T-helper 17 cell (primary cell): Measurements from ENCODE around the gene C1QTNF12. TPM values are rescaled to one million over a fixed set of nuclear protein-coding genes. Genes with fewer than 3 reads are reported as not detected.

Experiments
- ATAC-seq: fragments of 150-1000 bp; cut with Tn5 transposase; 2 replicates; pipeline ENCODE4 v1.10.0; 2021; ENCODE audit warnings: mild to moderate bottlenecking, moderate library complexity
- DNase-seq, 3 donors: peaks; one replicate each; pipeline versions ENCODE4 v3.0.0 to v3.0.0-alpha.2; 2020 to 2021
- H3K9me3 ChIP-seq: one replicate; pipeline ENCODE4 v1.7.0; 2013; ENCODE audit warnings: low read length, mild to moderate bottlenecking; ENCODE audit not compliant: control insufficient read depth, poor library complexity, severe bottlenecking
- H3K27ac Mint-ChIP-seq: one replicate; pipeline ENCODE4 v1.8.0; 2022; ENCODE audit warnings: mild to moderate bottlenecking, moderate library complexity, mixed read lengths
- H3K27me3 Mint-ChIP-seq: one replicate; pipeline ENCODE4 v1.8.0; 2022; ENCODE audit warnings: mixed read lengths
- H3K36me3 Mint-ChIP-seq: one replicate; pipeline ENCODE4 v1.8.0; 2022; ENCODE audit warnings: low read depth, mixed read lengths
- H3K4me1 Mint-ChIP-seq: one replicate; pipeline ENCODE4 v1.8.0; 2022; ENCODE audit warnings: mild to moderate bottlenecking, mixed read lengths
- H3K4me3 Mint-ChIP-seq: one replicate; pipeline ENCODE4 v1.8.0; 2022; ENCODE audit warnings: mild to moderate bottlenecking, moderate library complexity, mixed read lengths
- total RNA-seq, 4 donors: library from RNA in 2 of 4; stranded (reverse) in 2 of 4; gene quantifications; one replicate each; pipeline ENCODE4 v1.2.3 and lab custom pipeline; 2022 to 2026

The C1QTNF12 gene
- total RNA-seq, 2 donors from 2014 or later: 0.91 to 2.0 TPM

DNA sequence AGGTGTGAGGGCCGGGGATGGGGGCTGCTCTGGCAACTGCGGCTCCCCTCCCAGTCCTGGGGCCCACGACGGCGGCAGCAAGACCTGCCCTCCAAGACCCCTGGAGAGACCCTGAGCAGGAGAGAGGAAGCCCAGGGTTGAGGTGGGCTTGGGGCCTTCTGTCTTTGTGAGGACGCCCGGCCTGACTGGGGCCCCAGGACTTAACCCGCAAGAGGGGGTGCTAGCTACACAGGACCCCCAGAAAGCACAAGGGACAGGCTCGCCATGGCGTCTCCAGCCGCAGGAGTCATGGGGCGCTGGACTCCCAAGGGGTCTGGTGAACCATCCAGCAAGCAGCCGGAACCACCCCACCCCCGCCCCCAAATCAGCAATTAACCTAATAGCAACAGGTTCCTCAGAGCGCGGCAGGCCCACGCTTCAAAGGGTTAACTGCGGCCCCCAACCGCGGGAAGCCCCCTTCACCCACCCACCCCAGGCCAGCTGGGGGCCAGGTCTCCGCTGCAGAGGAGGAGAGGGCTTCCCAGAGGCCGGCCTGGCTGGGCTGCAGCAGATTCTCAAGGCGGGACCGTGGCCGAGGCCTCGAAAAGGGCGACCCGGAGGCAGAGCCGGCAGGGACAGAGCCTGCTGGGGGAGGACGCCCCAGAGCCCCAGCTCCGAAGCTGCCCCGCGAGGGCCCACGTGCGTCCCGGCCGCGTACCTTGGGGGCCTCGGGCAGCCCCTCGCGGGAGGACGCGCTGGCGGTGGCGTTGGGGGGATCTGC is 525 bp downstream of the C1QTNF12 start:
- H3K9me3 ChIP-seq: no peaks in the 10 kb centered on the region
- DNase-seq (no peak), ATAC-seq (no peak)
- H3K27me3 Mint-ChIP-seq: no peaks in the 10 kb centered on the region
- no peaks in the 10 kb centered on the region for H3K36me3 Mint-ChIP-seq
- H3K4me3 Mint-ChIP-seq: no peak overlapping the region
- peaks cover 3% of the 10 kb centered on the region for H3K4me1 Mint-ChIP-seq
- no peak overlapping the region for H3K27ac Mint-ChIP-seq

DNA sequence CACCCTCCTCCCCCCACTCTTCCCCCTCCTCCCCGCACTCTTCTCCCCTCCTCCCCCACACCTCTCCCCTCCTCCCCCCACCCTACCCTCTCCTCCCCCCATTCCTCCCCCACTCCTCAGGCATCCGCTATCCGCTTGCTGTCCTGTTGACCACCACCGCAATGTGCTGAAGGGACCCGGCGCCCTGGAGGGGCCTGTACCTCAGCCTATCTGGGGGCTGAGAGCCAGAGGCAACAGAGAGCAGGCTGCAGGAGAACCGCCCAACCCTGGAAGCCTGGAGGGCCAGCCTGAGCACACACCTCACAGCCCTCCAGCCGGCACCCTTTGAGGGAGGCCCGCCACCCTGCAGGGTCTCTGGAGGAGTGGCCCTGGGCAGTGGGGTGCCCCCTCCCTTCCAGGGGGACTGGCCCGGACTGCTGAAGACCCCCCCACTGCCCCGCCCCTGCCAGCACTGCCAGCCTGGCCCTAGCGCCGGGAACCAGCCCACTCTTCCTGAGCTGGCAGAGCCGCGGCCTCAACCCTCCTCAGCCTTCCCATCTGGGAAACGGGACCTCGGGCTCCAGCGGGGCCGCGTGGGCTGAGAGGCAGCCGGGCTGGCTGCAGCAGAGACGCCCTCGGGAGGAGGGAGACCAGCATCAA is 1.2 kb downstream of the C1QTNF12 start:
- H3K27me3 Mint-ChIP-seq: no peaks in the 10 kb centered on the region

GRCh38 chr1:1244192-1244811 is 2.2 kb downstream of the C1QTNF12 start:
- H3K27ac Mint-ChIP-seq: no peak overlapping the region
- no peak for ATAC-seq
- no peaks in the 10 kb centered on the region for H3K27me3 Mint-ChIP-seq

More for the DNA sequence above, 1.2 kb downstream of the C1QTNF12 start:
- Mint-ChIP-seq H3K4me1 (no peaks in the 10 kb centered on the region), H3K27ac (no peak overlapping the region), H3K36me3 (no peaks in the 10 kb centered on the region), H3K4me3 (no peak overlapping the region)
- no peak for ATAC-seq
- no peak for DNase-seq
- no peaks in the 10 kb centered on the region for H3K9me3 ChIP-seq

DNA sequence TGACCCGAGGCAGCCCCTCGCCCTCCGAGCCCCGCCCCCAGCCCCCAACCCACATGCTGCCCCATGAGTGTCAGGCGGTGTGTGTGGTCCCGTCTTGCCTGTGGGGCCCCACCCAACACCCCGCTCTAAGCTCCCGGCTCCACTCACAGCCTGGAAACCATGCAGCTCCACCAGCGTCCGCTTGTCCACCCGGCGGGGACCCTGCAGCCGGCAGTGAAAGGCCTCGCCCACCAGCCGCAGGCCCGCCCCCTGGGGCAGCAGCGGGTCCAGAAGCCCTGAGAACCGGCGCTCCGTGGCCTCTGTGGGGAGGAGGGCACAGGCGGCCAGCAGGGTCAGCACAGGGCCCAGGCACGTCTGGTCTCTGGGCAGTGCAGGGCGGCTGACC is 2.7 kb downstream of the C1QTNF12 start:
- Mint-ChIP-seq H3K36me3 (no peaks in the 10 kb centered on the region), H3K27me3 (no peaks in the 10 kb centered on the region), H3K4me3 (no peak overlapping the region), H3K27ac (no peak overlapping the region), H3K4me1 (no peaks in the 10 kb centered on the region)
- no peaks in the 10 kb centered on the region for H3K9me3 ChIP-seq
- DNase-seq: no peak
- ATAC-seq: no peak

More at GRCh38 chr1:1244192-1244811, 2.2 kb downstream of the C1QTNF12 start:
- Mint-ChIP-seq H3K4me1 (no peaks in the 10 kb centered on the region), H3K4me3 (no peak overlapping the region), H3K36me3 (no peaks in the 10 kb centered on the region)
- no peak for DNase-seq
- no peaks in the 10 kb centered on the region for H3K9me3 ChIP-seq

- no peaks in the 10 kb centered on the region for H3K27me3 Mint-ChIP-seq
- no peak overlapping the region for H3K27ac Mint-ChIP-seq
- no peaks in the 10 kb centered on the region for H3K36me3 Mint-ChIP-seq
- H3K4me1 Mint-ChIP-seq: no peaks in the 10 kb centered on the region
- no peak overlapping the region for H3K4me3 Mint-ChIP-seq
- ATAC-seq (no peak), DNase-seq (no peak)
- H3K9me3 ChIP-seq: no peaks in the 10 kb centered on the region
These were observed 3.3 kb downstream of the C1QTNF12 start for GRCh38 chr1:1243266-1243660.

GRCh38 chr1:1242461-1243265 is 3.9 kb downstream of the C1QTNF12 start:
- H3K9me3 ChIP-seq: no peaks in the 10 kb centered on the region
- Mint-ChIP-seq H3K27me3 (no peaks in the 10 kb centered on the region), H3K36me3 (no peaks in the 10 kb centered on the region), H3K4me3 (no peak overlapping the region), H3K27ac (no peak overlapping the region), H3K4me1 (no peaks in the 10 kb centered on the region)
- DNase-seq (no peak), ATAC-seq (no peak)

DNA sequence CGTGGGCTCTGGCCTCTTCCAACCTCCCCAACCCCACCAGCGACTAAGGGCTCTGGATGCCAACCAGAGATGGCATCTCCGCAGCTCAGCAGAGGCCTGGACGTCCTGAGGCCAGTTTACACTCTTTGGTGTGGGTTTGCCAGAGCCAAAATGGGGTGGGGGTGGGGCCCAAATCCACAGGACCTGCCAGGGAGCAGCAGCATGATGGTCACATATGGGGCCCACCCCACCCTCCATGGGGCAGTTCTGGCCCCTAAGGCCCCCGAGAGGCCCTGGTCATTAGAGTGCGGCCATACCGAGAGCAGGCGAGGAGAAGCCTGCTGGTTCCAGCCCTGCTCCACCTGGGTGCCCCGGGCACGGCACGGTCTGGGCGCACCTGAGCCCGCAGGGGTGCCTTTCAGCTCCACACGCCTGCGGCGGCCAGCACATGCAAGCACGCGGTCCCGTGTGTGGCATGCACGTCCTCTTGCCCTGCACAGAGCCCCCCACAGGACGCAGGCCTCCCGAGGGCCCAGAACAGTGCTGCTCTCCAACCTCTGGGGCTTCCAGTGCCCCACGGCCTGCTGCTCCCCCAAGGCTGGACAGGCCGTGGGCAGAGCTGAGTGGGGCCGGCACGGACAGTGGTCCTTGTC is 4.8 kb downstream of the C1QTNF12 start:
- no peak overlapping the region for H3K4me3 Mint-ChIP-seq
- H3K27ac Mint-ChIP-seq: no peak overlapping the region
- no peaks in the 10 kb centered on the region for H3K36me3 Mint-ChIP-seq
- no peaks in the 10 kb centered on the region for H3K27me3 Mint-ChIP-seq
- DNase-seq: no peak
- H3K9me3 ChIP-seq: no peaks in the 10 kb centered on the region
- no peaks in the 10 kb centered on the region for H3K4me1 Mint-ChIP-seq
- no peak for ATAC-seq

GRCh38 chr1:1240822-1241587 is 5.5 kb downstream of the C1QTNF12 start:
- DNase-seq: no peak
- Mint-ChIP-seq H3K4me3 (no peak overlapping the region), H3K27me3 (no peaks in the 10 kb centered on the region), H3K4me1 (no peaks in the 10 kb centered on the region), H3K27ac (no peak overlapping the region), H3K36me3 (no peaks in the 10 kb centered on the region)
- no peaks in the 10 kb centered on the region for H3K9me3 ChIP-seq
- ATAC-seq: no peak

DNA sequence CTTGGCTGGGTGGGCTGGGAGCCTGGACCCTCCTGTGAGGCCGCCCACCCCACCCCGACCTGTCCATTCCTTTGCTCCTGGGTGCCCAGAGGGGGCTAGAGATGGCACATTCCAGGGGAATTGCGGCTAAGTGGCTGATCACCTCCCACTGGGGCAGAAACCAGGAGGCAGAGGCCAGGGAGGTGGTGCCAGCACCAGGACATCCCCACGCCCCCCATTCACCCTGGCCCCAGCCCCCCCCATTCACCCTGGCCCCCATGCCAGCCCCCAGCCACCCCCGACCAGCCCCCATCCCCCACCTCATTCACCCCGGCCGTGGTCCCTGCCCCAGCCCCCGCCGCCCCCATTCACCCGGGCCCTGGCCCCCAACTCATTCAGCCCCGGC is 6.2 kb downstream of the C1QTNF12 start:
- Mint-ChIP-seq H3K27me3 (no peaks in the 10 kb centered on the region), H3K4me3 (no peak overlapping the region), H3K27ac (no peak overlapping the region), H3K4me1 (no peaks in the 10 kb centered on the region), H3K36me3 (no peaks in the 10 kb centered on the region)
- no peaks in the 10 kb centered on the region for H3K9me3 ChIP-seq
- no peak for DNase-seq
- ATAC-seq: no peak

GRCh38 chr1:1239614-1240347 is 6.7 kb downstream of the C1QTNF12 start:
- no peak for DNase-seq

DNA sequence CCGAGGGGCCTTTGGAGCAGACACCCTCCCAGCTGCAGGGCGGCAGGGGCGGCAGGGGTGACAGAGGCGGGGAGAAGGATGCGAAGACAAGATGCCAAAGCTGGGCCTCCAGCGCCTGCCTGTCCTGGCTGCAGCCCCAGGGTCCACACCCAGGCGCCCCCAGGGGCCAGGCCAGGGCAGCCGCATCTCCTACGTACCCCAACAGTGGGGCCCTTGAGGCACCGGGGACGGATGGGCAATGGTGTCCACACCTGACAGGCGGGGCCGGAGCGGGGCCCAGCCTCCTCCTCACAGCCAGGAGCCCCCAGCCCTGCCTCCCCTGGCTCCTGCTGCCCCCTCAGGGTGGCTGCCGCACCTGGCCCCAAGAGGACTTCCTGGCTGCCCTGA is 7.3 kb downstream of the C1QTNF12 start:
- ATAC-seq: no peak
- Mint-ChIP-seq H3K4me3 (no peak overlapping the region), H3K4me1 (peaks cover 7% of the 10 kb centered on the region), H3K27ac (no peak overlapping the region), H3K27me3 (no peaks in the 10 kb centered on the region), H3K36me3 (no peaks in the 10 kb centered on the region)
- no peaks in the 10 kb centered on the region for H3K9me3 ChIP-seq
- no peak for DNase-seq

More at GRCh38 chr1:1239614-1240347, 6.7 kb downstream of the C1QTNF12 start:
- peaks cover 2% of the 10 kb centered on the region for H3K4me1 Mint-ChIP-seq
- ATAC-seq: no peak
- no peak overlapping the region for H3K27ac Mint-ChIP-seq
- H3K9me3 ChIP-seq: no peaks in the 10 kb centered on the region
- H3K36me3 Mint-ChIP-seq: no peaks in the 10 kb centered on the region
- no peaks in the 10 kb centered on the region for H3K27me3 Mint-ChIP-seq
- no peak overlapping the region for H3K4me3 Mint-ChIP-seq

DNA sequence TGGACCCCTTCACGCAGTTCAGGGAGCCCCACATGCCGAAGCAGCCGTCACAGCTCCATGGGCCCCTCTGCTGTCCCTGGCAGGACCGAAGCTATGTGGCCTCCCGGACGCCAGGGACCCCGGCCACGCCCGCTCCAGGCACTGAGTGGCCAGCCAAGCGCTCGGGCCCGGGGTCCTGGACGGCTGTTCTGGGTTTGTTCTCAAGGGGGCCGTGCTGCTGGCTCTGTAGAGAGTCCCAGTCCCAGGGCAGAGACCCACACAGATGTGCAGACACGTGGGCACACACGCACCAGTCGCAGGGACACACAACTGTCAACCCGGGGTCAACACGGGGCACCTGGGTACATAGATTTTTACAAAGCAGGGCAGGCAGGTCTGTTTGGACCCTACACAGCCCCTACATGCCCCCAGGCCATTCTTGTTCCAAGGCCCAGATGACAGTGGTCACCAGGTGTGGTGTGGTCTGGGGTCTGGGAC is 7.8 kb downstream of the C1QTNF12 start:
- Mint-ChIP-seq H3K4me1 (peaks cover 9% of the 10 kb centered on the region), H3K27me3 (no peaks in the 10 kb centered on the region), H3K27ac (no peak overlapping the region), H3K36me3 (no peaks in the 10 kb centered on the region), H3K4me3 (no peak overlapping the region)
- H3K9me3 ChIP-seq: no peaks in the 10 kb centered on the region
- ATAC-seq: no peak
- DNase-seq: no peak
